Measurements from ENCODE around the gene RFX1.
"Not testable (repeated sequence)": the region's sequence is repeated elsewhere in the genome, so short reads cannot be mapped to it uniquely, and the experiment has no call there.

RFX1 gene

GRCh38 chr19:13932911-13933393 is 73.2 kb downstream of the RFX1 start:
- no peak for DNase-seq

GRCh38 chr19:13932149-13932637 is 73.9 kb downstream of the RFX1 start:
- no peak for DNase-seq

- DNase-seq: no peak
Observed at GRCh38 chr19:13931391-13932148, 74.5 kb downstream of the RFX1 start.

- DNase-seq: no peak
Observed at GRCh38 chr19:13930402-13930801, 75.7 kb downstream of the RFX1 start.

GRCh38 chr19:13929956-13930355 is 76.2 kb downstream of the RFX1 start:
- no peak for DNase-seq

GRCh38 chr19:13929340-13929739 is 76.8 kb downstream of the RFX1 start:
- no peak for DNase-seq

GRCh38 chr19:13926715-13927114 is 79.4 kb downstream of the RFX1 start:
- no peak for DNase-seq

GRCh38 chr19:13926010-13926409 is 80.1 kb downstream of the RFX1 start:
- no peak for DNase-seq

- no peak for DNase-seq
Observed at GRCh38 chr19:13923194-13923987, 82.7 kb downstream of the RFX1 start.

GRCh38 chr19:13922118-13922517 is 84.0 kb downstream of the RFX1 start:
- not testable (repeated sequence) for DNase-seq

GRCh38 chr19:13920940-13921747 is 85.0 kb downstream of the RFX1 start:
- DNase-seq: no peak

GRCh38 chr19:13920524-13920923 is 85.6 kb downstream of the RFX1 start:
- no peak for DNase-seq

- no peak for DNase-seq
Observed at GRCh38 chr19:13918726-13919411, 87.3 kb downstream of the RFX1 start.

GRCh38 chr19:13917888-13918406 is 88.2 kb downstream of the RFX1 start:
- DNase-seq: no peak

GRCh38 chr19:13914777-13915176 is 91.3 kb downstream of the RFX1 start:
- DNase-seq: no peak

- DNase-seq: no peak
Observed at GRCh38 chr19:13913352-13913751, 92.8 kb downstream of the RFX1 start.

Data from activated CD4-positive, alpha-beta T cell treated with anti-CD3 and anti-CD28 coated beads for 4 hours (primary cell).